Ecto neural progenitor cell (in vitro differentiated cells): Measurements from ENCODE around the gene ZW10.
"Not testable (repeated sequence)": the region's sequence is repeated elsewhere in the genome, so short reads cannot be mapped to it uniquely, and the experiment has no call there.

Source experiments
- DNase-seq: peaks from one replicate; pipeline ENCODE4 v3.0.0-alpha.2; 2018; ENCODE audit warnings: low spot score

ZW10 gene

DNA sequence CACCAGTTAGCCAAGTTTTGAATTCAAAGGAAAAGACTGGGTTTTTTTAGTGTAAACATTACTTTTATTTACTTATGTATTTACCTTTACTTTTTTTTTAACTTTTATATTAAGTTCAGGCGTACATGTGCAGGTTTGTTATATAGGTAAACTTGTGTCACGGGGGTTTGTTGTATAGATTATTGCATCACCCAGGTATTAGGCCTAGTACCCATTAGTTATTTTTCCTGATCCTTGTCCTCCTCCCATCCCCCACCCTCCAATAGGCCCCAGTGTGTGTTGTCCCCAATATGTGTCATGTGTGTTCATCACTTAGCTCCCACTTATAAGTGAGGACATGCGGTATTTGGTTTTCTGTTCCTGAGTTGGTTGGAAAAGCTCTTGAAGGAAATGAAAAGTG is 20.6 kb downstream of the ZW10 start:
- no peak for DNase-seq

DNA sequence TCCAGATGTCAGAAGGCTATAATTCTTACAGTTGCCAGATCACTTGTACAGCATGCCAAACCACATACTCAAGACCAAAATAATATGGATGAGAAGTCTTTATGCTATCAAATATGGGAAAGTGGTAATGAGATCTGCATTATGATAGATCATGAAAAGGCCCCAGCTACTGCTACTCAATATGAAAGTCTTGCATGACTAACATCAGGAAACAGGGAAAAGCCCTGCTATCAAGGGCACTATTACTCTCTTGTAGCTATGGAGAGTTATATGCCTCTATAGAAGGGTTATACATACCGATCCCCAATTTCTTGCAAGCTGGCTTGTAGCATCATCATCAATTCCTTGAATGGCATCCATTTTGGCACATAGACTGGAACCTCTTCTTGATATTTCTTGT is 37.2 kb downstream of the ZW10 start:
- DNase-seq: no peak

DNA sequence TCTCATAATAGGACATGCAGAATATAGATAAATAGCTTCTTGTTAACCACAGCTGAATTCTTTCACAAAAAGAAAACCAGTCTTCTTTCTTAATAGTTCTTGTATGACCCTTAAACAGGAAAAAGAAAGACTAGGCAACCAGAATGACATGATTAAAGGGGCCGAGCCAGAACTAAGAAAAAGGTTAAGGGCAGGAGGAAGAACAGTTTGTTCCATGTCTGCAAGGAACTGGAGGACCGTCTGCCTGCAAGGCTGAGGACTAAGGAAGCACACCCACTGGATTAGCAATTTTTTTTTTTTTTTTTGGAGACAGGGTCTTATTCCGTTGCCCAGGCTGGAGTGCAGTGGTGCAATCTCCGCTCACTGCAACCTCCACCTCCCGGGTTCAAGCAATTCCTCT is 41.4 kb downstream of the ZW10 start:
- DNase-seq: no peak

DNA sequence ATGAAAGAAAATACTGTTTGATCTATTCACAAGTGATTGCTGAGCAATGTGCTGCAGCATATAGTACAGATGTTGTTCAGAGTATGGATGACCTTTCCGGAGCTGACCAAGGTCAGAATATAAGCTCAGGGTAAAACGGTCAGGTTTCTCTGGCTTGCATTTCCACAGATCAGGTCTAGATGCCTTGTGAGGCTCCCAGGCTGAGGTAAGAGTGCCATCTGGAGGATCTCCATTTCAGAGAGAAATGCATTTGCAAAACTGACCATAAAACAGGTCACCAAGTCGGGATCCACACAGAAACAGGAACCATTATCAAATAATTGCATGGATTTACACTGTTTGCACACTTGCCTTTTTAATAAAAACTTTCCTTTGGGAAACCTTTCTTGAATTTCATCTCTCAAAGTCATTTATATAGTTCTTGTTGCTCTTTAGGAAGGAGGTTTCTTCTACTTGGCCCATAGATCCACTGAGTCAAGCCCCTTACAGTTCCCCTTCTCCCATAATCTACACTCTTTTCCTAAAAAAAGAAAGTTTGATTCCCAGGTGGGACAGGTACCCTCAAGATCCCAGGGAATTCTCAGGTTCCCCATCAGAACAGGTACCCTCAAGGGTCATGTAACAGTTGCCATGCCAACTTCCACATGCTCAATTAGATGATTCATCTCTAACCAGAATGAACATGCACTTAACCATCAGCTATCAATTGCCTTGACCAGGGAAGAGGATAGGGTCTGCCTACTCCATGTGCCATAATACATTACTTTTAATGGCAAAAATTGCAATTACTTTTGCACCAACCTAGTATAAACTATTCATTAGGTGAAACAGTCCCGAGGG is 42.4 kb downstream of the ZW10 start:
- peak; percentile 47 for DNase-seq

DNA sequence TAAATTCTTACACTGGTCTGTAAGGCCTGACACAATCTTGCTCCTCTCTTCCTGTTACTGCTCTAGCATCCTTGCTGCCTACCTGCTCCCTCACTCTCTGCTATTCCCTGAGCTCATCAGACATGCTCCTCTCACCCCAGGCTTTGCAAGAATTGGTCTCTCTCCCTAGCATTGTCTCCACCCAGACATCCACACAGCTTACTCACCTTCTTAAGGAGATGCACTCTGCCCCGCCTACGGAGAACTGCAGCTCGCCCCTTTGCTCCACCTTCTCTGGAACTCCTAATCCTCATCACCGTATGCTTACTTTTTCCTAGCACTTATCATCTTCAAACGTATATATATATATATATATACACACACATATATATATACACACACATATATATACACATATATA is 44.0 kb downstream of the ZW10 start:
- DNase-seq: no peak

DNA sequence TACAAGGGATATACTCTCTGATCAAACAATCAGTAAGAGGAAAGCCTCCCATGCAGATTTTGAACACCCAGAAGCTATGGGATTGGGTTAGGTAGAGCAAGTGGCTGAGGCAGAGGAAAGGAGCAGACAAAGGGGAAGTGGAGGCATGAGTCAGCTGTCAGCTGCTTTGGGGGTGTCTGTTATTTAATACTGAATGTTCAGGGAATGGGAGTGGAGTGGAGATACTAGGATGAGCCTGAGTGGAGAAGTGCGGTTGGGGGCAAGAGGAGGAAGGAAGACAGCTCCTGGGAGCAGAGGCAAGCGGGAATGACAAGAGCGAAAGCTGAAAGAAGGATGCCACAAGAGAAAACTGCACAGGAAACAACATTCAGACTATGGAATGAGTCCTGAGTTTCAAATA is 44.7 kb downstream of the ZW10 start:
- DNase-seq: no peak

DNA sequence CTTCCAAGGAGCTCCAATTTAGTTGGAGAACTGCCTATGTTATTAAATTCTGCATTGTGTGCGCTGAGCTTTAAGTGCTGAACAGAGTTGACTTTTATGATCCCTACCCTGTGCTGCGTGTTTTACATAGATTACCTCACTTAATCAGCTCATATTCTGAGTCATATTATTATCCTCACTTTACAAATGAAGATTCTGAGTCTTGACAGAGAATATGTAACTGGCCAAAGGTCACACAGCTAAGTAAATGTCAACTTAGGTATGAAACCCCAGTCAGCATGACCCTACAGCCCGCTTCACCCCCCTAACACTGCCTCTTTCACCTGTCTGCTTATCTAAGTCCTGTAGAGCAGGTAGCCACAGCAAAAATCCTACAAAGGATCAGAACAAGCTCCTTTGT is 47.6 kb downstream of the ZW10 start:
- no peak for DNase-seq

DNA sequence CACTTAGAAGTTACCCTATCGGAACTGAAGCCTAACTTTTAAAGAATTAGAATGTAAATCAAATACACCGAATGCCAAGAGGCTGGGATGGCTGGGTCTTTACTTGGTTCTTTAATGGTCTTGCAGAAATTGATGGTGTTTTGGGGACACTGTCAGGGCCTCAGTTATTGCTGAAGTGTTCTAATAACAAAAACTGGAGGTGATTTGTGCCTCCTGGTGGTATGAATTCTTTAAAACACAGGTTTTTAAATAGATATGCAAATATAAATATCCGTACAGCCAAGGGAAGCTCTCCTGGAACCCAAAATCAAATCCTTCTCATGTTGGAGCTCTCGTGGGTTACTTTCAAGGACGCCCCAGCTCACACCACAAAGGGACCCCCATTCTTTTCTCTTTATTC is 48.1 kb downstream of the ZW10 start:
- no peak for DNase-seq

DNA sequence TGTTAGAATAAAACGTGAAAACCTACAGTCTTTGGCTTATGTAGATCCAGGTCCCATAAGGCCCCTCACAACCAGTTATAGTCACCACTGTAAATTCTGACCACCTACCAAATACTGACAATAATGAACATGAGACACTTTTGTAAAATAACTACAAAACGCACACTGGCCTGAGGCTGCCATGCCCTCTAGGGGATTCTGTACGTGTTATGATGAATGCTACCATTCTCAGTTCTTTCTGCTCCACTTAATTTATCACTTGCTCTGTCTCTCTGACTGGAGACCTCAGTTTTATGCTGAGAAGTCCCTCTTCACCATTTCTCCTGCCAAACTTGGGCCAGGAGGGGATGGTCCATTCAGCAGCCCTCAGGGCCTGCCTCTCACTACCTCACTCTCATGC is 48.7 kb downstream of the ZW10 start:
- DNase-seq: no peak

DNA sequence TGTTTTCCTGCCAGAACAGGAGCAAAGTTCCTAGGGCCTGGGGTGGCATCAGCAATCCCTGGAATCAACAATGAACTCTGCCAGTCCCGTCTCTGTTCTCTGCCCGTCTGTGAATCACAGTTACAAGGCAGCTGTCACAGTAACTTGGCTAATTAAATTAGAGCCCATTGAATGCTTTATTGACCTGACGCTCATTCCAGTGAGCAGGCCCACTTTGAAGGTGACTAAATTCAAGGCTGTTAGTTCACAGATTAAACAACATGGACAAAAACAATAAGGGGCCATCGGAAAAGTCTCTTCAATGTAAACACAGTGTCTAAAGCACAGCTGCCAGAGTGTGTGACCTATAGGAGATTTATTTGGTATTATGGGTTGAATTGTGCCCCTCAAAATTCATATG is 49.7 kb downstream of the ZW10 start:
- DNase-seq: no peak

DNA sequence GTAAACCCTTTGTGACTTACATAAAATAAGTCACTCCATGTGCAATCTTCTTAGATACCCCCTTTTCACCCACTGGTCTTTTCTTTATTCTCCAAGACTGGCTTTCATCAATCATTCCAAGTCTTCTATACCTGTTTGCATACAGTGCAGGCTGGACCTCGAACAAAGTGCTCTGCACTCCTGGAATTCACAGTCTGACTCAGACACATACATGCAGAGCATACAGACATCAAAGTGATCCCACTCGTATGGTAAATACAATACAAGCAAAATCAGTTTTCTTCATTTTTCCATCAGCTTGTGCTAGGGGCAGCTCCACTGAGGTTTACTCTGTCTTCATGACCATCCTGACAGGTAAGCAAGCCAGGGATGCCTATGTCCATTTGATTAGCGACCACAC is 50.6 kb downstream of the ZW10 start:
- no peak for DNase-seq

DNA sequence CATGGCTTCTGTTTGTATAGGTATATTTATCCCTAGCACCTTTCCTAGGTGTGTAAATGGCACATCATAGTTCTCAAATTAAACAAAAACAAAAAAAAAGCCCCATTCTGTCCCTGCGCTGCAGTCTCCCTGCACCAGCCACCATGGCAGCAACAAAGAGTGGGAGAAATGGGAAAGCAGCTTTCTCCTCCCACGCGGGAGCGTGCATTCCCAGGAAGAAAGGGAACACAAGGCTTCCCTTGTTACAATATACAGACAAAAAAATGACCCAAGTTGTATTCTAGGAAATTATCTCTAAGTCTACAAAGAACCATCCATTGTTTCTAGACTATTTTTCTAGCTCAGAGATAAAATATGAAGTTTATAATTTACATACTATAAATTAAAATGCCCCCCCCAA is 51.3 kb downstream of the ZW10 start:
- DNase-seq: no peak

DNA sequence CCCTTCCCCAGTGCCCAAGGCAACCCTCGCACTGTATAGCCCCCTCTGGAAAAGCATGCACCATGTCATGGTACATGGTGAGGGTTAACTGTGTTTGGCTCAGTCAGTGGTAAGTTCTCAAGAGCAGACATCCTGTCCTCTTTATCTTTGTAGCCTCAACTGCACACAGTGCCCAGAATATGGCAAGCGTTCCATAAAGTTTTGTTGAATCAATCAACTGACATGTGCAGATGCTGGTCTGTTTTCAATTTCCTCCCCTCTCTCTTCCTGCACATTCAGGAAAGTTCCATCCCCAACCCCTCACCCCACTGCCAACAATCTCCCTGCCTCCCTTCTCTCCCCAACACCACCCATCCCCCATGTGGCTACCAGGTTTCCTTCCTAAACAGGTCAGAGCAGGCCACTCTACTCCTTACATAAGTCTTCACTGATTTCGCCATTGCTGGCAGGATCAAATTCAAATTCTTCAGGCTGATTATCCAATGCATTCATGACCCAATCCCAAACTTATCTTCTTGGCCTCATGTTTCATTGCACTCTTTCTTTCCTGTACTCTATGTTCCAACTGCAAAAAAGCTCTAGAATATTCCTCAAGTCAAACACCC is 51.9 kb downstream of the ZW10 start:
- DNase-seq: no peak

DNA sequence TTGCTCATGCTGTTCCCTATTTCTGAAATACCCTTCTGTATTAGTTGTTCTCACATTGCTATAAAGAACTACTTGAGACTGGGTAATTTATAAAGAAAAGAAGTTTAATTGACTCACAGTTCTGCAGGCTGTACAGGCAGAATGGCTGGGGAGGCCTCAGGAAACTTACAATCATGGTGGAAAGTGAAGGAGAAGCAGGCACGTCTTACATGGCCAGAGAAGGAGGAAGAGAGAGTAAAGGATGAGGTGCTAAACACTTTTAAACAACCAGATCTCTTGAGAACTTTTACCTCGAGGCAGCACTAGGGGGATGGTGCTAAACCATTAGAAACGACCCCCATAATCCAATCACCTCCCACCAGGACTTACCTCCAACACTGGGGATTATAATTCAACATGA is 53.0 kb downstream of the ZW10 start:
- not testable (repeated sequence) for DNase-seq

DNA sequence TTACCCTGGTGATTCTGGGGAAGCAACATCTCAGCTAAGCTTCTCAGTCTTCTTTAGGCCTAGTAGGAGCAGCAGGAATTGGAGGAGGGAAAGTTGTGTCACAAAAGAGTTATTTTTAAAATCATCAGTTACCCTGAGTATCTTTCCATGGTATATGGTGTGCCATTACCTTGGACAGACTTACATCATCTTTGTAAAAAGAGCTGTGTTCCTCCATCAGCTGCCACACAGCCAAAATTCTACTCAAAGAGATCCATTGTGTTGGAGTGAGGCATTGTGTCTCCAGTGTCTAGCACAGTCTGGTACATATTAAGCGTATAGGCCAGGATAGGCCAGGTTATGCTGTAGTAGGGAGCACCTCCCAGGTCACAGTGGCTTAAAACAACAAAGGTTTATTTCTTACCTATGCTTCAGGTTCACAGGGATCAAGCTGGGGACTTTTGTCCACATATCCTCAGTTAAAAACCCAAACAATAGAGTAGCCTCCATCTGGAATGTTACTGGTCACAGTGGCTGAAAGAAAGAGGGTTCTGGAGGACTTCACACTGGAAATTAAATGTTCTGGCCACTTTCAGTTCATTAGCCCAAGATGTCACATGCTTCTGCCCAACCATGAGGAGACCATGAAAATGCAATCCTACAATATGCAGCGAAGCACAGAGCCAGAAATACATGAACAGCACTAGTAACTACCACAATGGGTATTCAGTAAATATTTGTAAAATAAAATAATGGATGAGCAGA is 57.4 kb downstream of the ZW10 start:
- DNase-seq: no peak

DNA sequence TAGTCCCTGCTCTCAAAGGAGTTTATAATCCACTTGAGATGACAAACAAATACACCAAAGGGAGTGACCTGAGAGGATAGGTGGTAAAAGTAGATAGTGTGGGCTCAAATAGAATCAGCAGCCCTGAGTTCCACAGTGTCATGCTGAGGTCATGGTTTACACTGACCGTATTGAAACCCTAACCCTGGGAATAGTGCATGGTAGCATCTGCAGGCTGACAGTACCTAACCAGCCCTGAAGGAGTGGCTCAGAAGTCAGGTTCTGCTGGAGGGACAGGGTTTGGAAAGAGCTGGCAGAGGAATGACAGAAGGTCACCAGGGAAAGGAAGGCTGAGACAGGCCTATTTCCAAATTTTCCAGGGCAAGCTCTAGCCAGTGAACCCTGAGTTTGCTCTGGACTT is 58.2 kb downstream of the ZW10 start:
- DNase-seq: no peak

DNA sequence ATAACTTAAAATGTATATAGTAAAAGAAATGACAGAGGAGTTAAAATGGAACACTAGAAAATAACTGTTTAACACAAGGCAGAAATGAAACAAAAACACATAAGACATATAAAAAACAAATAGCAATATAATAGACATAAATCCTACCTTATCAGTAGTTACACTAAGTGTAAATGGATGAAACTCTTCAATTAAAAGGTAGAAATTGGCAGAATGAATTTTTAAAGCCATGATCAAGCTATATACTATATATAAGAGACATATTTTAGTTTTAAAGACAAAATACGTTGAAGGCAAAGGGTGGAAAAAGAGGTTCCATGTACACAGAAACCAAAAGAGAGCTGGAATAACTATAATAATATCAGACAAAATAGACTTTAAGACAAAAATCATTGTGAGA is 62.5 kb downstream of the ZW10 start:
- DNase-seq: no peak

DNA sequence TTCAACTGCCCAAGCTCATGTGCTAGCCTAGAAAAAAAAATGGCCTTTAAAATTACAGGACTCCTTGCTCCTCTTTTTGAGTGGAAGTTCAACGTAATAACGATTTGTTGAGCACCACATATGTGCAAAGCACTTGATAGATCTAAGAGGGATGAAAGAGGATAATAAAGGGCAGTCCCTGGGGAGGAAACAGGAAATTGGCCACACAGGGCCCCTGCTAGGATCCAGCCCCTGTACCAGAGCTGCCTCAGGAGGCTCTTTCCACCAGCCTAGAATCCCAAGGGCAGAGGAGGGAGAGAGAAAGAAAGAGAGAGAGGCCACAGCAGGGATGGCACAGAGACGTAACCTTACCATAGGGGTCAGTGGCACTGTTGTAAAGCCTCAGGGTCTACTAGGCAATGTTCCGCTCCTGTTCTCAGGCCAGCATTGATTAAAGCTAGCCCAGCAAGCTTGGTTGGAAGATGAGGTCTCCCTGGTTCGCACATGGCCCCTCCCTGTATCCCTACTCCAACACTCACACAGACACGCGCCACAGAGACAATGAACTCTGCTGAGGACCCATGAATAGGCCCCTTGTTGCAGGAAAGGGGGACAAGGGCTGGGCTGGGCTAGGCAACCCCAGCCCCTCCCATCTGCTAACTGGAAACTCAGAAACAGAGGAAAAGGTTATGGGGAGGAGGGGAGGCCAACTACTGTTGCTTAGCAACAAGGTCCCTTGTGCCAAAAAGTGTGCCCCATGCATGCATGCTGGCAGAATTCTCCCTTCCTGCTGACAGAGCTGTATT is 67.4 kb downstream of the ZW10 start, which contains the start of gene TMPRSS5:
TSS of gene TMPRSS5 (minus strand) at position 438 of the 785 bp plus-strand sequence. CDS start at position 354, 84 bp downstream.
- peak; percentile 53 for DNase-seq

DNA sequence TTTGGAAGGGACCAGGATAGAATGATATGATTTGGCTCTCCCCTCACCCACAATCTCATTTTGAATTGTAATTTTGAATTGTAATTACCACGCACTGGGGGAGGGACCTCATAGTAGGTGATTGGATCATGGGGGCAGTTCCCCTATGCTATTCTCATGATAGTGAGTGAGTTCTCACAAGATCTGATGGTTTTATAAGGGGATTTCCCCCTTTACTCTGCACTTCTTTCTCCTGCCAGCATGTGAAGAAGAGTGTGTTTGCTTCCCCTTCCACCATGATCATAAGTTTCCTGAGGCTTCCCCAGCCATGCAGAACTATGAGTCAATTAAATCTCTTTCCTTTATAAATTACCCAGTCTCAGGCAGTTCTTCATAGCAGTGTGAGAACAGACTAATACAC is 69.9 kb downstream of the ZW10 start:
- DNase-seq: not testable (repeated sequence)

DNA sequence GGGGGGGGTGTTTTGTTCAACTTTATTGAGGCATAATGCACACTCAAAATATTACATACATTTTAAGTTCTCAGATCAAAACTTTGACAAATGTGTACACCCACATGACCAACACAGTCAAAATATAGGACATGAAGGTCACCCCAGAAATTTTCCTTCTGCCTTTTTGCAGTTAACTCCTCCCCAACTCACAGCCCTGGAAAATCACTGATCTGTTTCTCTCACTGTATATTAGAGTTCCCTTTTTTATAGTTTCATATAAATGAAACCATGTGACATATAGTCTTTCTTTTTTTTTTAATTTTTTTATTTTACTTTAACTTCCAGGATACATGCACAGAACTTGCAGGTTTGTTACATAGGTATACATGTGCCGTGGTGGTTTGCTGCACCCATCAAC is 72.0 kb downstream of the ZW10 start:
- no peak for DNase-seq

DNA sequence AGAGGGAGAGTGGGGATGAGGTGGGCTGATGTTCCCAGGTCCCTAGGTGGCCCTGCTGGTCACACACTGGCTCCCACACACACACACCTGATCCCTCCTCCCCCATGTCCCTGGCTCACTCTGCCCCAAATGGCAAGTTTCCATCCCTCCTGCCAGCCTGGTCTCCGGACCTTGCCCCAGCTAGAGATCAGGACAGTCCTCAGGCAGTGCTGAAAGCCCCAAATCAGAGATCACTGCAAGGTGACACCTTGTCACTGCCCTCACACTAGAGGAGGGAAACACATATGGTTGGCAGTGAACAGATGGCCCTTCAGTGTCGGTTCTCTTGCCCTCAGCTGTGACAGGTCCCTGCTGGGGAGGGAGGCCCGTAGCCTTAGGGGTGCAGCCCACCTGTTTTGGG is 75.0 kb downstream of the ZW10 start:
- DNase-seq: no peak

DNA sequence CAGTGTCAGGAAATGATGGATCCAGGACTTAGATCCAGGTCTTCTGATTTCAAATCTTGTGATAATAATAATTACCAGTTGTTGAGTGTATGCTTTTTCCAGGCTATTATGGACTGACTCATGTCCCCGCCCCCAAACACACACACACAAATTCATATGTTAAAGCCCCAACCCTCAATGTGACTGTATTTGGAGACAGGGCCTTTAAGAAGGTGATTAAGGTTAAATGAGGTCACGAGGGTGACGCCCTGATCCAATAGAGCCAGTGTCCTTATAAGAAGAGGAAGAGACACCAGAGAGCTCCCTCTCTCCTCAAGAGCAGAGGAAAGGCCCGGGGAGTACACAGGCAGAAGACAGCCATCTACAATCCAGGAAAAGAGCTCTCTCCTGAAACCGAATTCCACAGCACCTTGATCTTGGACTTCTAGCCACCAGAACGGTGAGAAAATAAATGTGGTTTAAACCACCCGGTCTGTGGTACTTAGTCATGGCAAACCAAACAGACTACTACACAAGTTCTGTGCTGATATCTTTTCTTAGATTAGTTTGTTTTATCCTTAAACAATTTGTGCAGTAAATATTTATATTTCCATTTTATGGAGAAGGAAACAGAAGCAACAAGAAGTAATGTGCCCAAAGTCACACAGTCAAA is 75.6 kb downstream of the ZW10 start:
- DNase-seq: no peak
